Loucy (cell line): ENCODE measurements around the gene OR56A5.

ENCODE experiments used
- H2AFZ ChIP-seq: fragments of 200-600 bp; sonication (generic); 2 replicates; pipeline ENCODE4 v1.6.0; 2016; ENCODE audit warnings: antibody characterized with exemption, mild to moderate bottlenecking, low read length, moderate library complexity
- H3F3A ChIP-seq: fragments of 200-600 bp; 2 replicates; pipeline ENCODE4 v1.6.0; 2016; ENCODE audit warnings: antibody characterized with exemption, low read depth, mild to moderate bottlenecking
- H3K27me3 ChIP-seq: fragments of 200-600 bp; sonication (generic); 2 replicates; pipeline ENCODE4 v1.6.1; 2014; ENCODE audit warnings: low read length, mild to moderate bottlenecking; ENCODE audit not compliant: insufficient read depth, poor library complexity, severe bottlenecking
- H3K36me3 ChIP-seq: fragments of 200-600 bp; sonication (generic); 2 replicates; pipeline ENCODE4 v1.6.1; 2016; ENCODE audit warnings: low read length; ENCODE audit not compliant: insufficient read depth
- H3K4me1 ChIP-seq: fragments of 200-600 bp; sonication (generic); 2 replicates; pipeline ENCODE4 v1.5.1; 2014; ENCODE audit warnings: low read length, mild to moderate bottlenecking; ENCODE audit not compliant: insufficient read depth, poor library complexity, severe bottlenecking
- H3K4me2 ChIP-seq: fragments of 200-600 bp; sonication (generic); 2 replicates; pipeline ENCODE4 v1.6.0; 2014; ENCODE audit warnings: antibody characterized with exemption, low read length, low read depth, mild to moderate bottlenecking; ENCODE audit not compliant: poor library complexity, severe bottlenecking
- H3K4me3 ChIP-seq: fragments of 200-600 bp; sonication (generic); 2 replicates; pipeline ENCODE4 v1.5.1; 2014; ENCODE audit warnings: low read length, mild to moderate bottlenecking, mixed read lengths; ENCODE audit not compliant: poor library complexity, severe bottlenecking
- H3K79me2 ChIP-seq: fragments of 200-600 bp; sonication (generic); 2 replicates; pipeline ENCODE4 v1.6.1; 2014; ENCODE audit warnings: low read length; ENCODE audit not compliant: insufficient read depth
- H3K9ac ChIP-seq: fragments of 200-600 bp; sonication (generic); 2 replicates; pipeline ENCODE4 v1.6.0; 2014; ENCODE audit warnings: mild to moderate bottlenecking, low read depth, low read length, moderate library complexity; ENCODE audit not compliant: poor library complexity, severe bottlenecking
- H3K9me2 ChIP-seq: fragments of 200-600 bp; sonication (generic); replicated peaks from 2 replicates; pipeline ENCODE4 v1.6.1; 2016; ENCODE audit warnings: low read depth, low read length, mixed read lengths
- H3K9me3 ChIP-seq: fragments of 200-600 bp; sonication (generic); 2 replicates; pipeline ENCODE4 v1.6.1; 2014; ENCODE audit warnings: mild to moderate bottlenecking, antibody characterized with exemption, low read length, low read depth; ENCODE audit not compliant: insufficient read depth
- H4K20me1 ChIP-seq: fragments of 200-600 bp; sonication (generic); 2 replicates; pipeline ENCODE4 v1.6.0; 2014; ENCODE audit warnings: antibody characterized with exemption, low read length, mild to moderate bottlenecking; ENCODE audit not compliant: insufficient read depth, poor library complexity, severe bottlenecking
- EZH2phosphoT487 ChIP-seq: fragments of 200-600 bp; IDR thresholded peaks from 2 replicates; pipeline ENCODE4 v1.6.1; 2018; ENCODE audit warnings: antibody characterized with exemption, mild to moderate bottlenecking, moderate library complexity, borderline replicate concordance
- TF ChIP-seq, protein P1 (sequence below): fragments of 200-600 bp; sonication (generic); conservative IDR thresholded peaks from 2 replicates; pipeline ENCODE4 v1.5.1; 2014; ENCODE audit warnings: mild to moderate bottlenecking, antibody characterized with exemption, low read length

Gene OR56A5

DNA sequence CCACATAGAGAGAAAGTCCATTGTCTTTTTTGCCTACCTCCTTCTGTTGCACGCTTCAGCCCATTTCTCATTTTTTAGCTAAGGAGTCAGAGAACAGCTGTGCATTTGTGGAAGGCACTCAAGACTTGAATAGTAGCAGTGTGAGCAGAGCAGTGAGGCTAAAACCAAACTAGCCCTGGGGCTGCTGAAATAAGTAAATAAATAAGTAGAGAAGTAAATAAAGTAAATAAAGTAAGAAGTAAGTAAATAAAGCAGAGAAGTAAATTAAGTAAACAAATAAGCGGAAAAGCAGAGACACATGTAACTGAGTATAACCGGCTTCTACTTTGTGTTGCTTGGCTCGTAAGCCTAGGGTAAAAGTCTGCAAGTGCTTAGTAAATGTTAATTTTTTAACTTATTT lies 20.9 kb upstream of the OR56A5 start:
- no peak overlapping the region for H3K4me3 ChIP-seq
- H3K9me2 ChIP-seq = no peaks in the 10 kb centered on the region

DNA sequence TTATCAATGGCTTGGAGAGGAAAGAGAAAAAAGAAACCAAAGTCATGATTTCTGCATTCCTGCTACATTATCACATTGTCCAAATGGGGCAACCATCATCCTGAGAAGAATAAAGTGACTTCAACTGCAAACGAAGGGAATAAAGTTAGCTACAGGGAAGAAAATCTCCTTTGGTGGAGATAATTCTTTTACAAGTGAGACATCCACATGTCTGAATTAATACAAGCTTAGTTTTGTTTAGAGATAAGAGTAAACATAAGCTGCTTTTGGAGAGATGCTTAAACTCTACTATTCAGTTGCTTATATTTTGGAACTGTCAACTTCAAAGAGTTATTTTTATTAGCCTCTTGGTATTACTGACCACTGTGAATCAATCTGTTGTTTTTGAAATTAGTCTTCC lies 18.6 kb upstream of the OR56A5 start, which contains the start of gene OR52L1:
Gene OR52L1 (minus strand): TSS at position 101 of the 400 bp plus-strand sequence. CDS start 55 bp downstream, at position 46.
- no peak within 1 kb of the TSS for H3K4me3 ChIP-seq
- H3K9ac ChIP-seq = no peak within 1 kb of the TSS
- no peaks in the 10 kb centered on the region for H3F3A ChIP-seq
- TF ChIP-seq, protein P1, sequence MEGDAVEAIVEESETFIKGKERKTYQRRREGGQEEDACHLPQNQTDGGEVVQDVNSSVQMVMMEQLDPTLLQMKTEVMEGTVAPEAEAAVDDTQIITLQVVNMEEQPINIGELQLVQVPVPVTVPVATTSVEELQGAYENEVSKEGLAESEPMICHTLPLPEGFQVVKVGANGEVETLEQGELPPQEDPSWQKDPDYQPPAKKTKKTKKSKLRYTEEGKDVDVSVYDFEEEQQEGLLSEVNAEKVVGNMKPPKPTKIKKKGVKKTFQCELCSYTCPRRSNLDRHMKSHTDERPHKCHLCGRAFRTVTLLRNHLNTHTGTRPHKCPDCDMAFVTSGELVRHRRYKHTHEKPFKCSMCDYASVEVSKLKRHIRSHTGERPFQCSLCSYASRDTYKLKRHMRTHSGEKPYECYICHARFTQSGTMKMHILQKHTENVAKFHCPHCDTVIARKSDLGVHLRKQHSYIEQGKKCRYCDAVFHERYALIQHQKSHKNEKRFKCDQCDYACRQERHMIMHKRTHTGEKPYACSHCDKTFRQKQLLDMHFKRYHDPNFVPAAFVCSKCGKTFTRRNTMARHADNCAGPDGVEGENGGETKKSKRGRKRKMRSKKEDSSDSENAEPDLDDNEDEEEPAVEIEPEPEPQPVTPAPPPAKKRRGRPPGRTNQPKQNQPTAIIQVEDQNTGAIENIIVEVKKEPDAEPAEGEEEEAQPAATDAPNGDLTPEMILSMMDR = no peak
- no peak for TF ChIP-seq EZH2phosphoT487
- H3K27me3 ChIP-seq = no peaks in the 10 kb centered on the region
- H3K9me2 ChIP-seq = no peaks in the 10 kb centered on the region
- no peaks in the 10 kb centered on the region for H3K79me2 ChIP-seq
- H3K36me3 ChIP-seq = no peaks in the 10 kb centered on the region
- H3K4me2 ChIP-seq = no peak within 1 kb of the TSS
- no peak within 1 kb of the TSS for H2AFZ ChIP-seq
- H3K4me1 ChIP-seq = no peaks in the 10 kb centered on the region
- no peaks in the 10 kb centered on the region for H3K9me3 ChIP-seq
- H4K20me1 ChIP-seq = no peaks in the 10 kb centered on the region

More for the DNA sequence above, 20.9 kb upstream of the OR56A5 start:
- H2AFZ ChIP-seq = no peak overlapping the region
- TF ChIP-seq EZH2phosphoT487 = no peak
- TF ChIP-seq, protein P1 = no peak
- no peaks in the 10 kb centered on the region for H3K79me2 ChIP-seq
- H3K27me3 ChIP-seq = no peaks in the 10 kb centered on the region
- no peaks in the 10 kb centered on the region for H4K20me1 ChIP-seq
- no peaks in the 10 kb centered on the region for H3K9me3 ChIP-seq
- no peaks in the 10 kb centered on the region for H3K36me3 ChIP-seq
- no peak overlapping the region for H3K9ac ChIP-seq
- no peaks in the 10 kb centered on the region for H3F3A ChIP-seq
- H3K4me2 ChIP-seq = no peak overlapping the region
- no peaks in the 10 kb centered on the region for H3K4me1 ChIP-seq

DNA sequence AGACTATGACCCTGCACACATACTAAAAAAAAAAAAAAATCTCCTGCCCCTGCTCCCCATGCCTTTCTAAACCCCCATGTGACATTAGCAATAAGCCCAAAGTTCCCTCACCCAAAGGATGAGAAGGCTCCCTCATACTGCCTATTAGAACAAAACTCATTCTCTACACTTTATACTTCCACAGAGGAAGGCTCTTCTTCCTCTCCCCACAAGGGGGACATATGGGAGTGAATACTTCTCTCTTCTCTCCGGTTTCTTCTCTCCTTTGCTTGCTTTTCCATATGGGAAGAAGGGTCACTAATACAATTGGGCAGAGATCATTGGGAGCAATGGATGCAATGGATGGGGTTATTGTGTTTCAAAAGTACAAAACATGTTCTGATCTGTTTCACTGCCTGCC lies 15.1 kb upstream of the OR56A5 start:
- H3K27me3 ChIP-seq = no peaks in the 10 kb centered on the region
- H3K36me3 ChIP-seq = no peaks in the 10 kb centered on the region
- H2AFZ ChIP-seq = no peak overlapping the region
- H3F3A ChIP-seq = no peaks in the 10 kb centered on the region
- no peak overlapping the region for H3K4me2 ChIP-seq
- no peak overlapping the region for H3K4me3 ChIP-seq
- no peaks in the 10 kb centered on the region for H4K20me1 ChIP-seq
- H3K9me3 ChIP-seq = peaks cover 5% of the 10 kb centered on the region; the same call in 1 of the 2 replicates
- H3K4me1 ChIP-seq = no peaks in the 10 kb centered on the region
- no peak overlapping the region for H3K9ac ChIP-seq
- H3K79me2 ChIP-seq = no peaks in the 10 kb centered on the region
- no peaks in the 10 kb centered on the region for H3K9me2 ChIP-seq
- TF ChIP-seq, protein P1 = no peak
- no peak for TF ChIP-seq EZH2phosphoT487
